Inflammatory macrophage (primary cell): ENCODE results near the gene SPRR2D.
"Not testable (repeated sequence)": the region's sequence is repeated elsewhere in the genome, so short reads cannot be mapped to it uniquely, and the experiment has no call there.

Source experiments
- DNase-seq, 2 donors: peaks; one replicate each; pipeline ENCODE4 v3.0.0-alpha.2; 2020 to 2022

Gene SPRR2D

DNA sequence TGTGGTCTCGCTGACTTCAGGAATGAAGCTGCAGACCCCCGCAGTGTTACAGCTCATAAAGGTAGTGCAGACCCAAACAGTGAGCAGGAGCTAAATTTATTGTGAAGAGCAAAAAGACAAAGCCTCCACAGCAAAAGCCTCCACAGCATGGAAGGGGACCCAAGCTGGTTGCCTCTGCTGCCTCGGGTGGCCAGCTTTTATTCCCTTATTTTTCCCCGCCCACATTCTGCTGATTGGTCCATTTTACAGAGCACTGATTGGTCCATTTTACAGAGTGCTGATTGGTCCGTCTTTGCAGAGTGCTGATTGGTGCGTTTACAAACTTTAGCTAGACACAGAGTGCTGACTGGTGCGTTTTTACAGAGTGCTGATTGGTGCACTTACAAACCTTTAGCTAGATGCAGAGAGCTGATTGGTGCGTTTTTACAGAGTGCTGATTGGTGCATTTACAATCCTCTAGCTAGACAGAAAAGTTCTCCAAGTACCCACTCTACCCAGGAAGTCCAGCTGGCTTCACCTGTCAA, 29.6 kb downstream of the SPRR2D start:
- DNase-seq = not testable (repeated sequence)

- no peak for DNase-seq
These were observed 39.5 kb downstream of the SPRR2D start, which contains the start of gene SPRR3 for GRCh38 chr1:153001382-153001781. Gene SPRR3, plus strand, starts transcription at chr1:153001749. Its CDS starts 1,272 bp downstream, at chr1:153003021.

DNA sequence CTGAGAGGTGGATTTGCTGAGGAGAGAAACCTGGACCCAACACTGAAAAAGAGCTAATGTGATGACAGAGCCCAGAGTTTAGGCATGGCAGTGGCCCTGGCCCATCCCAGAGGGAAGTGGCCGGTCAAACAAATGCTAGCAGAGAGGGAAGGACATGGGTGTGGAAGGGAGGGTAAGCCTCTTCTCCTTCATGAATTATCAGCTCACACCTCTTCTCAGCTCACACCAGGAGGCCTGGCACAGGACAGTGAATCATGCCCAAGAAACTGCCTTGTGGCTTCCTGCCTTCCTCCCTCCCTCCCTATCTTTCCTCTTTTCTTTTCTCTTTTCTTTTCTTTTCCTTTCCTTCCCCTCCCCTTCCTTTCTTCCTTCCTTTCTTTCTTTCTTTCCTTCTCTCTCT, 40.6 kb downstream of the SPRR2D start:
- DNase-seq = no peak

- no peak for DNase-seq
These were observed 41.1 kb downstream of the SPRR2D start for GRCh38 chr1:152999818-153000217.

DNA sequence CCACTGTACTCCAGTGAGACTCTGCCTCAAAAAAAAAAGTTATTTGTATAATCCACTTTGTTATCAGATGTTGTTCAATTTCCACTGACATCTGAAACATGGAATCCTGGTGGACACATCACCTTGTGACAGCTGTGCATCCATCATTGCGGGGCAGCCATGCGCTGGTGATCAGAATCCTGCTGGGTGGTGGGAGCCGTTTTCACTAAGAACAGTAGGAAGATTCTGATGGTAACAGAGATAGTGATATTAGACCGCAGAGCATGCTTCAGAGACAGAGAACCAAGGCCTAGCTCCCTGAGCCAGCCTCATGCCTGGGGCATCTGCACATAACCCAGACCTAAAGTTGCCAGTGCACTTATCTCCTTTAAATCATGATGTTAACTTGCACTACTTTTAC, 42.4 kb downstream of the SPRR2D start:
- no peak for DNase-seq

DNA sequence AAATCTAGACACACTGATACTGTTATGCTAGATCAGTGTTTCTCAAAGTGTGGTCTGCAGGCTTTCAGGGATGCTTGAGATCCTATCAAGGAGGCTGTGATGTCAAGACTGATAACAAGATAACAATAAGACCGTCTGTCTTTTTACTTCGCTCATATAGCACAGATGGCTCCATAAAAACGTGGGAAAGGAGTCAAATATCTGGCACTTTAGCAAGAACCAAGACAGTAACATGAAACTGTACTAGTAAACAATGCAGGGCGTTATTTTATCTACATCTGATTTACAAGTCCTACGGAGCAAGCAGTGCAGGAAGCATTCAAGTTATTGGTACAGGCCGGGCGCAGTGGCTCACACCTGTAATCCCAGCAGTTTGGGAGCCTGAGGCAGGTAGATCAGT, 43.0 kb downstream of the SPRR2D start:
- DNase-seq = no peak

DNA sequence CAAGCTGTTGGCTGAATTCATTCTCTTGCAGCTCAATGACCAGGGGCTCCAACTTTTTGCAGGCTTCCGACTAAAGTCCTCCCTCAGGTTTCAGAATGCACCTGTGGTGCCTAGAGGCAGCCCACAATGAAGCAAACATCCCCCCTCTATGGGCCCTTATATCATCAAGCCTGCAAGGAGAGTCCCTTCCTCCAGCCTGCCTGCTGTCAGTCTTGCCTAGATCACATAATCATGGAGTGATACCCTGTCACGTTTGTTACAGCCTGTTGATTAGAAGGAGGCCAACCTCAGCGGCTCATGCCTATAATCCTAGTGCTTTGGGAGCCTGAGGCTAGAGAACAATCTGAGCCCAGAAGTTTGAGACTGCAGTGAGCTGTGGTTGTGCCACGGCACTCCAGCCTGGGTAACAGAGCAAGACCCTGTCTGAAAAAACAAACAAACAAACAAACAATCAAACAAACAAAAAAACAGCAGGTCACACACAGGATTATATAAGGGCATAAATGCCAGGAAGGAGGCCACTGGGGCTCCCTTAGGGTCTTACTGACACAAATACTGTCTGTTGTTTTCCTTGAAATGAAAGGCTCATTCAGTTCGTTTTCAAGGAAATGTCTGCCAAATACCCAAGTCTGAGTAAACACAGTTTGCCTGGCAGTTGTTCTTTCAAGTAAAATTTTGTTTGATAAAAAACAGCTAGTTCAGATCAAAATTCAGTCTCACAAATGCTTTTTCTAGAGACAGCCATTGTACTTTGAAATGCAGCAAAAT, 44.1 kb downstream of the SPRR2D start:
- DNase-seq = no peak

DNA sequence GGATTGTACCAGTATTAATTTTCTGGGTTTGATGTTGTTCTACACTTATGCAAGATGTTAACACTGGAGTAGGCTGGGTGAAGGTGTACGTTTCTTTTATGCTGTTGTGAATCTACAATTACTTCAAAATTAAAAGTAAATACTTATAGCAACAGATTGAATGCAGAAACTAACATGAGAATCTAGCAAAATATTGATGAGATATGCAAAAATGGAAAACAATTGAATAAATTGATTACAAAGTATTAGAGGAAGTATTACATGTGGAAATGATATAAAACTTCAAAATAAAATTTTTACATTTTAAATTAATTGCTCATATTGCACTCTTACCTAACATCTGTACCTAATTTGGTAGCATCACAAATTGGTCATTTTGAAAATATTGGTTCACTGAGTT, 45.1 kb downstream of the SPRR2D start:
- no peak for DNase-seq

DNA sequence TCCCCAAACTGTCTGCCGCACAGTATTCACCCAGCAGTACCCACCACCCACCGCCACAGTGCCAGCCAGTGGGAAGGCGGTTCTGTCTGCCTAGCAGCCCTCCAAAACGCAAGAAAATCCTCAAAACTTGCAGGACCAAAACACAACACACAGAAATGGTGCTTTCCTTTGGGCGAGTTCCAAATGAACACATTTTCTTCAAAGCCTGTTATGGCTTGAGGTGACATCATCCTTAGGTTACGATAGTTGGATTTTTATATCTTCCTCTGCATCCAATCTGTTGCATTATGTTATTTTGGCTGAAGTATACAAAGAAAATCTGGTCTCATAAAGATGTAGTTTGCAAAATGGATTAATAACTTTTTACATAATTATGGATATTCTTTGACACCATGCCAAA, 47.7 kb downstream of the SPRR2D start:
- no peak for DNase-seq
